Stimulated activated memory B cell treated with anti-CD40 and anti-IgM and Interleukin-4, amounts not matched to agents 10 μg/mL and 1 μg/mL and 100 μg/mL, for 72 hours (primary cell): Measurements from ENCODE around the gene GEN1.

Source experiments
- ATAC-seq: fragments of 150-1000 bp; cut with Tn5 transposase; 2 replicates; pipeline ENCODE4 v1.10.0; 2021
- H3K27ac Mint-ChIP-seq: one replicate; pipeline ENCODE4 v1.8.0; 2022; ENCODE audit warnings: mild to moderate bottlenecking, mixed read lengths
- H3K27me3 Mint-ChIP-seq: one replicate; pipeline ENCODE4 v1.8.0; 2022; ENCODE audit warnings: mixed read lengths
- H3K36me3 Mint-ChIP-seq: one replicate; pipeline ENCODE4 v1.8.0; 2022; ENCODE audit warnings: mixed read lengths
- H3K4me1 Mint-ChIP-seq: one replicate; pipeline ENCODE4 v1.8.0; 2022; ENCODE audit warnings: mixed read lengths
- H3K4me3 Mint-ChIP-seq: one replicate; pipeline ENCODE4 v1.8.0; 2022; ENCODE audit warnings: mild to moderate bottlenecking, moderate library complexity, mixed read lengths
- H3K9me3 Mint-ChIP-seq: one replicate; pipeline ENCODE4 v1.8.0; 2022; ENCODE audit warnings: mixed read lengths

GEN1 gene

DNA sequence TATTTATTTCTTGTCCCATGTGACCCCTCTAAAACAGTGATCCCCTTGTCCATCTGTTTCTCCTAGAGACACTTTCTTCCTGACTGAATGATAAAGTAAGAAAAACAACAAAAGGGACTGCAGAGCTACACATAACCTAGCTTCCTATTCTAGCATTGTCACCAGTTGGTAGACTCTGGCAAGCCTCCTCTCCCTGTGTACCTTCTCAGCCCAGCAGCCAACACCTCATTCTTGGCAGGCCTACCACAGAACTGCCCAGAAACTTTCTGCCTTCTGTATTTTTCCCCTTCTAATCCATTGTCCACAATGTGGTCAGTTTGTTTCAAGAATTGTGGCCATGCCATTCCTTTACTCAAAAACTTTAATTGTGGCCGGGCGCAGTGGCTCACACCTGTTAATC, 13.7 kb upstream of the GEN1 start:
- no peaks in the 10 kb centered on the region for H3K27me3 Mint-ChIP-seq
- peaks cover 63% of the 10 kb centered on the region for H3K36me3 Mint-ChIP-seq
- peak overlapping the region; percentile 18 for H3K27ac Mint-ChIP-seq
- H3K4me3 Mint-ChIP-seq, result no peak overlapping the region
- H3K9me3 Mint-ChIP-seq, result no peaks in the 10 kb centered on the region
- H3K4me1 Mint-ChIP-seq, result peaks cover 15% of the 10 kb centered on the region
- ATAC-seq, result no peak

GRCh38 chr2:17747684-17748452, 6.1 kb upstream of the GEN1 start:
- Mint-ChIP-seq H3K27me3 (no peaks in the 10 kb centered on the region), H3K36me3 (peaks cover 18% of the 10 kb centered on the region), H3K27ac (peak overlapping the region; percentile 27), H3K4me3 (no peak overlapping the region), H3K4me1 (peaks cover 34% of the 10 kb centered on the region), H3K9me3 (no peaks in the 10 kb centered on the region)
- ATAC-seq, result no peak

GRCh38 chr2:17748745-17749144, 5.2 kb upstream of the GEN1 start:
- no peak overlapping the region for H3K4me3 Mint-ChIP-seq
- peaks cover 34% of the 10 kb centered on the region for H3K4me1 Mint-ChIP-seq
- no peak overlapping the region for H3K27ac Mint-ChIP-seq
- peaks cover 10% of the 10 kb centered on the region for H3K36me3 Mint-ChIP-seq
- no peaks in the 10 kb centered on the region for H3K9me3 Mint-ChIP-seq
- no peak for ATAC-seq
- no peaks in the 10 kb centered on the region for H3K27me3 Mint-ChIP-seq

- Mint-ChIP-seq H3K27ac (peak overlapping the region; percentile 79), H3K4me1 (peaks cover 45% of the 10 kb centered on the region), H3K9me3 (no peaks in the 10 kb centered on the region), H3K36me3 (peaks cover 1% of the 10 kb centered on the region), H3K27me3 (no peaks in the 10 kb centered on the region), H3K4me3 (peak overlapping the region; percentile 60)
- ATAC-seq, result no peak
Measured at GRCh38 chr2:17749753-17750438, 4.0 kb upstream of the GEN1 start.

DNA sequence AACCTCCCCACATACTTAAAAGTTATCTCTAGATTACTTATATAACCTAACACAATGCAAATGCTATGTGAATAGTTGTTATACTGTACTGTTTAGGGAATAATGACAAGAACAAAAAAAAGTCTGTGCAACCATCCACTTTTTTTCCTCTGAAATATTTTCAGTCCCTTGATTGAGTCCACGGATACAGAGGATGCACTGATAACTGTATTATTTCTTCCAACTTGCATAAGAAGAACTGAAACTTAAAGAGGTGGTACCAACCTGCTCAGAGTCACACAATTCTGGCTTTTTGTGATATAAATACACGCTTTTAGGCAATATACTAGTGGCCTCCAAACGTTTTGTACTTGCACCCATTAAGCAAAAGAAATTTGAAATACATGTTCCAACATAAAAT, 1.7 kb upstream of the GEN1 start:
- Mint-ChIP-seq H3K4me1 (peaks cover 49% of the 10 kb centered on the region), H3K27ac (peak overlapping the region; percentile 98), H3K9me3 (no peaks in the 10 kb centered on the region), H3K36me3 (no peaks in the 10 kb centered on the region), H3K4me3 (peak overlapping the region; percentile 99), H3K27me3 (no peaks in the 10 kb centered on the region)
- ATAC-seq, result peak; percentile 43

DNA sequence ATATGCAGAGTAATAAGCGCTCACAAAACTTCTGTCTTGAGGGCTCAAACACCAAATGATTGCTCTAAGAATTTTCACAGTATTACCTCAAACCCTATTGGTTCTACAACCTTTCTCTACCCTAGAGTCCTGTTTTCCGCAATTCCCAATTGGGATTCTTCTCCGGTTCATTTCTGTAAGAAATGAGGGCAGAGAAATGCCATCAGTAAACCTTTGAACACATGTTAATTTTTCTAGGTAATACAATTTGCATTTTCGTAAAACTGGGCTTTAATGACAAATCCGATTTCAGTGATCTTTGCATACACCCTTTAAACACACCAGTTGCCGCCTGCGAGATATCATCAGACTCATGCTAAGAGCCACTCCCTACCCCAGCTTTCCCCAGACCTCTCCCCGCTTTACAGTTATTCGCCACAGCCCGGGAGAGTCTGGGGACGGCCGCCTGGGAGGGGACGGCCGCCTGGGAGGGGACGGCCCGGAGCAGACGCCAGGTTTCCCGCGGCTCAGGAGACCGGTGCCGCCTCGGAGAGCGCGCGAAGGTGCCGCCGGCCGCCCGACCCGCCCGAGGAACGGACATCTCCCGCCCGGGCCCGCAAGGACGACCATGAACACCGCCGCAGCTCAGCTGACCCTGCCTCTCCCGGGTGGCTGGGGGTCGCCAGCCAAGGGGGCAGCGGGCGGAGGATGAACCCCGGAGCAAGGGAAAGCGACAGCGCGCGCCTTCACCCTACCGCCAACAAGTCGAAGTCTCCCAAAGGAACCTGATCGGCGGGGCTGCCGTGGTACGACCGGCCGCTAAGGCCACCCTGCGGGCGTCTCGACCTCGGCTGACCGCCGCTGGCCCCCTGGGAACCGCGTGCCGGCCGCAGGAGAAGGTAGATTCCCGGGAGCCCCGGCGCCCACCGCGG, 791 bp upstream of the GEN1 start:
- Mint-ChIP-seq H3K27me3 (no peaks in the 10 kb centered on the region), H3K4me1 (peaks cover 45% of the 10 kb centered on the region), H3K9me3 (no peaks in the 10 kb centered on the region), H3K36me3 (no peaks in the 10 kb centered on the region), H3K4me3 (peak overlapping the region; percentile 99), H3K27ac (peak overlapping the region; percentile 98)
- ATAC-seq, result peak; percentile 69

DNA sequence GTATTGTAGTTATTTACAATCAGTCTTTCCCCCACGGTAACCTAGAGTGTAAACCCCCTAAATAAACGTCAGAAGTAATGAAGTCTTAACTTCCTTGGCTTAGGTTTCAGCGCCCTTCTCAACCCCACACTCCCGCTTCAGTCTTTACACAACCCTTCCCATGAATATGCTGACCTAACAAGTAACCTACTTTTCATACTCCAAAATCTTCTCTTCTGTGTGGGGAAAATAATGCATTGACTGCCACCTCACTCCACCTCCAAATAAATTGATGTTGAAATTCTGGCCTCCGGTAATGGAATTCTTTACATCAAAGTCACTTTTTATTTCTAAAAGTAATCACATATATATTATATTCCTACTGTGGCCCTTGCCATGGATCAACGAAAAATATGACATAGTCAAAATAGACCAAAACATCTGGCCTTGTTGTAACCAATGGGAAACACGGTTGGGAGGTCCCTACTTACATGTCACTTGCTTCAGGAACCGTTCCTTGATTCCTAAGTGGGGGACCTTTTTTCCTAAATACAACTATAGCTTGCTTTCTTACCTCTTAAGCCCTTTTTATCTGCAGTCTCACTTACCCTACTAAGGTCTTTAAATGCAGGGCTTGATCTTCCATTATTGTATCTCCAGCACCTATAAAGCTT, 961 bp downstream of the GEN1 start:
- H3K36me3 Mint-ChIP-seq, result no peaks in the 10 kb centered on the region
- peak overlapping the region; percentile 98 for H3K27ac Mint-ChIP-seq
- no peak for ATAC-seq
- peak overlapping the region; percentile 99 for H3K4me3 Mint-ChIP-seq
- H3K4me1 Mint-ChIP-seq, result peaks cover 58% of the 10 kb centered on the region
- H3K9me3 Mint-ChIP-seq, result no peaks in the 10 kb centered on the region
- H3K27me3 Mint-ChIP-seq, result no peaks in the 10 kb centered on the region

DNA sequence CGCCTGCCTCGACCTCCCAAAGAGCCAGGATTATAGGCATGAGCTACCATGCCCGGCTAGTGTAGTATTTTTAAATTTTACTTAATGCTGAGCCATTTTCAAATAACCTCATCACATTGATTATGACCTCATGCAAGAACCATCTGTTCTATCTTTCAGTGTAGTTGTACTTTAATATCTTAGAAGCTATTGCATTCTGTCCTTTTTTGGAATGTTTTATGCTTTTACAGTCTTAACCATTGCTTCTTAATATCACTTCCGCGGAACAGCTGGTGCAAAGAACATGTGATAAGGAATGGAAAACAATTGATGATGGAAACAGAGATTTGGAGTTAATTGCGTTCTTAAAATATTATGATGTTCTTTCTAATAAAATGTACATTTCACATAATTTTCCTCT, 2.7 kb downstream of the GEN1 start:
- Mint-ChIP-seq H3K9me3 (no peaks in the 10 kb centered on the region), H3K36me3 (peaks cover 11% of the 10 kb centered on the region), H3K4me1 (peaks cover 51% of the 10 kb centered on the region), H3K27me3 (no peaks in the 10 kb centered on the region), H3K4me3 (no peak overlapping the region), H3K27ac (no peak overlapping the region)
- no peak for ATAC-seq

DNA sequence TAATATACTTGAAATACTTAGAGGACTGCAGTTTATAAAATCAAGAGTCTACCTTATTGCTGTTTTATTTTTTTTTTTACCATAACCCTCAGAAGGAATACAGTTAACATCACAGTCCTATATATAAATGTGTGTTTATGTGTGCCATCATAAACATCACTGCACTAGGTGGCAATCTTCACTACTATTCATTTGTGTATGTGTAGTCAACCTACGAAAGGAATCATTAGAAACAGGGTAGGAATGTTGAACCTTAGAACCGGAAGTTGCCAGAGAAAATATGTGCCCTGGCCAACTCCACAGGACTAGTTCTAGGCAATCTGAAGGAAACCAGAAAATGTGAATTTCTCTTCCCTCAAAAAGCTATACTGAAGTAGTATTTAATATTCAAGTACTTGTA, 3.4 kb downstream of the GEN1 start:
- Mint-ChIP-seq H3K9me3 (no peaks in the 10 kb centered on the region), H3K27ac (no peak overlapping the region), H3K36me3 (peaks cover 13% of the 10 kb centered on the region), H3K27me3 (no peaks in the 10 kb centered on the region), H3K4me1 (peaks cover 44% of the 10 kb centered on the region), H3K4me3 (no peak overlapping the region)
- no peak for ATAC-seq

- Mint-ChIP-seq H3K9me3 (no peaks in the 10 kb centered on the region), H3K27ac (no peak overlapping the region), H3K27me3 (no peaks in the 10 kb centered on the region), H3K36me3 (peaks cover 17% of the 10 kb centered on the region), H3K4me1 (peaks cover 38% of the 10 kb centered on the region), H3K4me3 (no peak overlapping the region)
- ATAC-seq, result no peak
Measured at GRCh38 chr2:17758118-17758517, 4.2 kb downstream of the GEN1 start.

- no peak overlapping the region for H3K27ac Mint-ChIP-seq
- H3K36me3 Mint-ChIP-seq, result peaks cover 27% of the 10 kb centered on the region
- H3K4me3 Mint-ChIP-seq, result no peak overlapping the region
Measured at GRCh38 chr2:17759805-17760204, 5.9 kb downstream of the GEN1 start.

DNA sequence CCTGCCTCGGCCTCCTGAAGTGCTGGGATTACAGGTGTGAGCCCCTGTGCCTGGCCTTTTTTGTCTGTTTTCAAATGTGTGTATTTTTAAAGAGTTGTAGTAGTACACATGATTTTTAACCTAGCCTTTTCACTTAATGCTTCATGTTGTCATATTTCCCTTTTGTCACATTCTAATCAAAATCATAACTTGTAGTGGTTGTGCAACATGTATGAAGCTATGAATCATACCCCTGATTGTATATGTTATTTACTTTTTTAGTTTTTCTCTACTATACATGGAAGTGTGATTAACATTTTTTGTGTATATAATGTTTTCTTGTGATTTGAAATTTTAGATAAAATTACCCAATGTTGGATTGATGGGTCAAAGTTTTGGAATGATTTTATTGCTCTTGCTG, 8.5 kb downstream of the GEN1 start:
- no peak overlapping the region for H3K27ac Mint-ChIP-seq
- no peaks in the 10 kb centered on the region for H3K27me3 Mint-ChIP-seq
- no peak overlapping the region for H3K4me3 Mint-ChIP-seq
- H3K9me3 Mint-ChIP-seq, result no peaks in the 10 kb centered on the region
- no peak for ATAC-seq
- H3K4me1 Mint-ChIP-seq, result peaks cover 24% of the 10 kb centered on the region
- H3K36me3 Mint-ChIP-seq, result peaks cover 32% of the 10 kb centered on the region

More at GRCh38 chr2:17759805-17760204, 5.9 kb downstream of the GEN1 start:
- Mint-ChIP-seq H3K4me1 (peaks cover 28% of the 10 kb centered on the region), H3K27me3 (no peaks in the 10 kb centered on the region), H3K9me3 (no peaks in the 10 kb centered on the region)
- no peak for ATAC-seq

DNA sequence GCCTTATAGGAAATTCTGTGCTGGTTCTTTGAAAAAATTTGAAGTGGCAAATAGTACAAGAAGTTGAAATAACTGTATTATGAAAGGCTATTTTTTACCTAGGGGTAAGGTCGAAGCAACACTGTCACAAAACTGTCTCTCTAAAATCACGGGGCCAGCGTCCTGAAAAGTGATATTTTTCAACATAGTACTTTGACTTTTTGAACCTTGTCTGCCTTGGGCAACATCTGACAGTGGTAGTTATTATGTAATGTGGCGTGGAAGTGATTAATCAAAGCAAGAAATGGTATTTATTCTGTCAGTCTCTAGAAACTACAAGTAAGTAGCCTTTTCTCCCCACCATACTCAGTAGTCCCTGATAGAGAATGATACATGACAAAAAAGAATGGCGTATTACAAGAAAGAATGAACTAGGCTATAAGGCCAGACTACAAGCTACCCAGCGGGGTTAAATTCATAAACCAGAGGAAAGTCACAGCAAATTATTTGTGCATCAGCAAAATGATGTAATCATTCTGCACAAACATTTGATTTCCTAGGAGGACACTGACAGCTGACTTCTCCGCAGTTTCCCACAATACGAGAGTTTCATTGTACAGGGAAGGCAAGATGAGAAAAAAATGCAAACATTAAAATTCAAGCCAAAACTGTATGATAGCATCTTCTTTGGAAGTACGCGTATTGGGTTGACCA, 9.8 kb downstream of the GEN1 start:
- H3K4me3 Mint-ChIP-seq, result no peak overlapping the region
- H3K27ac Mint-ChIP-seq, result no peak overlapping the region
- ATAC-seq, result no peak
- no peaks in the 10 kb centered on the region for H3K9me3 Mint-ChIP-seq
- no peaks in the 10 kb centered on the region for H3K27me3 Mint-ChIP-seq
- H3K4me1 Mint-ChIP-seq, result peaks cover 16% of the 10 kb centered on the region
- peaks cover 42% of the 10 kb centered on the region for H3K36me3 Mint-ChIP-seq

GRCh38 chr2:17765398-17765797, 11.5 kb downstream of the GEN1 start:
- no peaks in the 10 kb centered on the region for H3K27me3 Mint-ChIP-seq
- peaks cover 2% of the 10 kb centered on the region for H3K4me1 Mint-ChIP-seq
- H3K4me3 Mint-ChIP-seq, result no peak overlapping the region
- no peaks in the 10 kb centered on the region for H3K9me3 Mint-ChIP-seq
- no peak for ATAC-seq
- peaks cover 42% of the 10 kb centered on the region for H3K36me3 Mint-ChIP-seq
- no peak overlapping the region for H3K27ac Mint-ChIP-seq
